Measurements from ENCODE around the gene RBM23. TPM values are rescaled to one million over a fixed set of nuclear protein-coding genes. Genes with fewer than 3 reads are reported as not detected.

RBM23 gene
- total and polyA plus RNA-seq, 2 of the 8 experiments (the other 6 are each of a cell fraction or from before 2014, with no cell fraction given), result 41.2 to 43.3 TPM

DNA sequence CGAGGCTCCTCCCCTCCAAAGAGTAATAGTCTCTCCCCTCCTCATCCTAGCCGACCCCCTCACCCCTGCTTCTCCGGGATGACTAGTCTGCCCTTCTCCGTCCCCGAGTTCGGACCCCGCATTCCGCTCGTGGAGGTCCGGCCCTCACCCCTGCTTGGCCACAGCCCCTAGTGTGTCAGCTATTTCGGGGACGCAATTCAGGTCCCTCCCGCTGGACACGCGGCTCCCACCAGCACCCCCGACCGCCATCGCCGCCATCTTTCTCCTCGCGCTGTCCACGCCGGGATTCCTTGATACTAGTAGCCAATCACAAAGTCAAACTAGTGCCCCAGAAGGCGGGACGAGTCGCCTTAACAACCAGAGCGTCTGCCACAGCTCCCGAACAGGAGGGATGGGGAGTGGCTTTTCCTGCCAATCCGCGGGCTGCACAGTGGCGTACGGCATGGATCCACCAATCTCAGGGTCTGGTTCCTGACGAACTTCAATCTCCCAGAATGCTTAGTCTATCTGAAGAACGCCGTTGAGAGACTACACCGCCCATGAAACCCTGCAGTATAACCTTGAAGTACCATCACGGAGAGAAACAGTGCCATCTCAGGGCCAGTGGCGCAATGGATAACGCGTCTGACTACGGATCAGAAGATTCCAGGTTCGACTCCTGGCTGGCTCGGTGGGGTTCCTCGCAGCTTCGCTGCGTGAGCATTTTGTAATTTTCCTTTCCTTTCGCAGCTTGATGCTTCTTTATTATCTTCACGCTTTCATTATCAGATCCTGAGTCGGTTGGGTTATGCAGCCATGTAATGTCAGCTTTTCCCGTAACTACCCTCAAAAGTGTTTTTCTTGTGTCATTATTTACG lies 10.4 kb upstream of the RBM23 start, which contains the start of gene PRMT5 (continued):
- TF ChIP-seq, protein P1, sequence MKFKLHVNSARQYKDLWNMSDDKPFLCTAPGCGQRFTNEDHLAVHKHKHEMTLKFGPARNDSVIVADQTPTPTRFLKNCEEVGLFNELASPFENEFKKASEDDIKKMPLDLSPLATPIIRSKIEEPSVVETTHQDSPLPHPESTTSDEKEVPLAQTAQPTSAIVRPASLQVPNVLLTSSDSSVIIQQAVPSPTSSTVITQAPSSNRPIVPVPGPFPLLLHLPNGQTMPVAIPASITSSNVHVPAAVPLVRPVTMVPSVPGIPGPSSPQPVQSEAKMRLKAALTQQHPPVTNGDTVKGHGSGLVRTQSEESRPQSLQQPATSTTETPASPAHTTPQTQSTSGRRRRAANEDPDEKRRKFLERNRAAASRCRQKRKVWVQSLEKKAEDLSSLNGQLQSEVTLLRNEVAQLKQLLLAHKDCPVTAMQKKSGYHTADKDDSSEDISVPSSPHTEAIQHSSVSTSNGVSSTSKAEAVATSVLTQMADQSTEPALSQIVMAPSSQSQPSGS (IDR thresholded peaks at IDR 0.05; ENCODE audit: low read length), result peak; percentile 78; the same call in 1 of the 2 replicates
- TF ChIP-seq POLR2AphosphoS5 (IDR thresholded peaks at IDR 0.05; ENCODE audit: low read depth, low read length), result peak; percentile 94
- TF ChIP-seq EP300 (IDR thresholded peaks at IDR 0.05; ENCODE audit: borderline replicate concordance in 1 of 2, low read depth in 2 of 2, low read length in 2 of 2), result no peak
- TF ChIP-seq GTF2F1 (IDR thresholded peaks at IDR 0.05; ENCODE audit: borderline replicate concordance, low read depth, low read length), result no peak
- peak; percentile 53; the same call in 1 of the 2 replicates for TF ChIP-seq SP1 (IDR thresholded peaks at IDR 0.05; ENCODE audit: low read depth, low read length)
- peak; percentile 10; the same call in 1 of the 2 replicates for TF ChIP-seq JUND (IDR thresholded peaks at IDR 0.05; ENCODE audit: low read length)
- peak; percentile 85 for TF ChIP-seq CEBPB (IDR thresholded peaks at IDR 0.05; ENCODE audit: low read depth, low read length)
- TF ChIP-seq NRF1 (IDR thresholded peaks at IDR 0.05; ENCODE audit: low read depth, low read length), result peak; percentile 48; the same call in 1 of the 2 replicates
- TF ChIP-seq CTBP2 (IDR thresholded peaks at IDR 0.05; ENCODE audit: borderline replicate concordance, insufficient read depth, insufficient read length, low read length), result no peak
- no peak for TF ChIP-seq ATF3 (IDR thresholded peaks at IDR 0.05; ENCODE audit: insufficient read depth, low read depth, low read length)
- no peak for TF ChIP-seq CBX8 (IDR thresholded peaks at IDR 0.05; ENCODE audit: borderline replicate concordance, low read depth, low read length)
- no peak for TF ChIP-seq SRF (IDR thresholded peaks at IDR 0.05; ENCODE audit: low read depth, low read length)
- no peak for TF ChIP-seq CHD2 (IDR thresholded peaks at IDR 0.05; ENCODE audit: low read length)
- TF ChIP-seq SP4 (IDR thresholded peaks at IDR 0.05; ENCODE audit: low read length), result no peak
- no peak for TF ChIP-seq HDAC6 (IDR thresholded peaks at IDR 0.05; ENCODE audit: low read depth, low read length)
- TF ChIP-seq BACH1 (IDR thresholded peaks at IDR 0.05; ENCODE audit: low read length), result no peak
- peak; percentile 38; the same call in 1 of the 2 replicates for TF ChIP-seq SP2 (IDR thresholded peaks at IDR 0.05; ENCODE audit: low read length)
- peak; percentile 97 for TF ChIP-seq YY1 (IDR thresholded peaks at IDR 0.05; ENCODE audit: low read depth, low read length)
- no peak for TF ChIP-seq KDM1A (IDR thresholded peaks at IDR 0.05; ENCODE audit: borderline replicate concordance, low read length)
- no peak for TF ChIP-seq JUN (IDR thresholded peaks at IDR 0.05; ENCODE audit: low read depth, low read length)
- no peak for TF ChIP-seq CHD1 (IDR thresholded peaks at IDR 0.05; ENCODE audit: low read depth, low read length)
- TF ChIP-seq BCL11A (IDR thresholded peaks at IDR 0.05; ENCODE audit: low read depth in 2 of 2, low read length in 2 of 2), result no peak
- no peak for TF ChIP-seq SIRT6 (IDR thresholded peaks at IDR 0.05; ENCODE audit: low read length)
